Measurements from ENCODE around the gene ANHX.
"Not testable (repeated sequence)": the region's sequence is repeated elsewhere in the genome, so short reads cannot be mapped to it uniquely, and the experiment has no call there.

Gene ANHX

DNA sequence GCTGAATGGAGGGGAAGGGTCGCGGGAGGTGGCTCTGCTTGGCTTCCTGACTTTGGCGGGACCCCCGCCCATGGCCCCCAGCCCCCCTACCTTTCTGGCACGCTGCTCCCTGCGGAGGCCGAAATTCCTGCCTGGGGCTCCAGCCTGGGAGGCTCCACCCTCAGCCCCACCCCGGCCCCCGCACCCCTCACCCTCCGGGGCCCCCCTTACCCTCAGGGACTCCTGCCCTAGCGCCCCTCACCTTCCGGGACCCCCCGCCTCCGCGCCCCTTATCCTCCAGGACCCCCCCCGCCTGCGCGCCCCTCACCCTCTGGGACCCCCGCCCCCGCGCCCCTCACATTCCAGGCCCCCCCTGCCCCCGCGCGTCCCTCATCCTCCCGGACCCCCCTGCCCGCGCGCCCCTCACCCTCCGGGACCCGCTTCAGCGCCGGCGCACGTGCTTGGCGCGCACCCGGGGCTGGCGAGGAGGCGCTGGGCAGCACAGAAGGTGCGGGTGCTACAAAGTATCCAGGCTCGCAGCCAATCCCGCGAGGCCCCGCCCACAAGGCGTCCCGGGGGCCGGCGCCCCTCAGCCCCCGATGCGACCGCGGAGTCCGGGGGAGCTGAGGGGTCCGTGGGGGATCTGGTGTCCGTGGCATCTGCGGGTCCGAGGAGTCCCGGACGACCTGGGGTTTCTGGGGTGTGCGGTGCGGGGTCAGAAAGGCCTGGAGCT lies at the start of gene ANHX:
Gene ANHX (minus strand): TSS at position 477 of the 712 bp plus-strand sequence. CDS start 1,521 bp downstream, outside the sequence.
- H3K36me3 Mint-ChIP-seq (ENCODE audit: low read depth) = peaks cover 9% of the 10 kb centered on the region
- no peaks in the 10 kb centered on the region for H3K4me1 Mint-ChIP-seq
- no peak within 1 kb of the TSS for H3K27ac Mint-ChIP-seq
- H3K9me3 Mint-ChIP-seq = peaks cover 58% of the 10 kb centered on the region
- no peak within 1 kb of the TSS for H3K4me3 Mint-ChIP-seq
- H3K27me3 Mint-ChIP-seq (ENCODE audit: low read depth) = peaks cover 3% of the 10 kb centered on the region
- TF ChIP-seq, protein P1, sequence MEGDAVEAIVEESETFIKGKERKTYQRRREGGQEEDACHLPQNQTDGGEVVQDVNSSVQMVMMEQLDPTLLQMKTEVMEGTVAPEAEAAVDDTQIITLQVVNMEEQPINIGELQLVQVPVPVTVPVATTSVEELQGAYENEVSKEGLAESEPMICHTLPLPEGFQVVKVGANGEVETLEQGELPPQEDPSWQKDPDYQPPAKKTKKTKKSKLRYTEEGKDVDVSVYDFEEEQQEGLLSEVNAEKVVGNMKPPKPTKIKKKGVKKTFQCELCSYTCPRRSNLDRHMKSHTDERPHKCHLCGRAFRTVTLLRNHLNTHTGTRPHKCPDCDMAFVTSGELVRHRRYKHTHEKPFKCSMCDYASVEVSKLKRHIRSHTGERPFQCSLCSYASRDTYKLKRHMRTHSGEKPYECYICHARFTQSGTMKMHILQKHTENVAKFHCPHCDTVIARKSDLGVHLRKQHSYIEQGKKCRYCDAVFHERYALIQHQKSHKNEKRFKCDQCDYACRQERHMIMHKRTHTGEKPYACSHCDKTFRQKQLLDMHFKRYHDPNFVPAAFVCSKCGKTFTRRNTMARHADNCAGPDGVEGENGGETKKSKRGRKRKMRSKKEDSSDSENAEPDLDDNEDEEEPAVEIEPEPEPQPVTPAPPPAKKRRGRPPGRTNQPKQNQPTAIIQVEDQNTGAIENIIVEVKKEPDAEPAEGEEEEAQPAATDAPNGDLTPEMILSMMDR (IDR thresholded peaks at IDR 0.05; ENCODE audit: unreplicated experiment in 3 of 3) = no peak

DNA sequence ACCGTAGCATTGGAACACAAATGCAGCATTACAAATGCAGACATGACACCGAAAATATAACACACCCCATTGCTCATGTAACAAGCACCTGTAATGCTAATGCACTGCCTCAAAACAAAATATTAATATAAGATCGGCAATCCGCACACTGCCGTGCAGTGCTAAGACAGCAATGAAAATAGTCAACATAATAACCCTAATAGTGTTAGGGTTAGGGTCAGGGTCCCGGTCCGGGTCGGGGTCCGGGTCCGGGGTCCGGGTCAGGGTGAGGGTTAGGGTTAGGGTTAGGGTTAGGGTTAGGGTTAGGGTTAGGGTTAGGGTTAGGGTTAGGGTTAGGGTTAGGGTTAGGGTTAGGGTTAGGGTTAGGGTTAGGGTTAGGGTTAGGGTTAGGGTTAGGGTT lies 29.0 kb upstream of the ANHX start:
- H3K4me1 Mint-ChIP-seq; H3K36me3 Mint-ChIP-seq (ENCODE audit: low read depth); H3K27me3 Mint-ChIP-seq (ENCODE audit: low read depth); H3K27ac Mint-ChIP-seq; H3K4me3 Mint-ChIP-seq: not testable (repeated sequence)
- peaks cover 21% of the 10 kb centered on the region for H3K9me3 Mint-ChIP-seq

DNA sequence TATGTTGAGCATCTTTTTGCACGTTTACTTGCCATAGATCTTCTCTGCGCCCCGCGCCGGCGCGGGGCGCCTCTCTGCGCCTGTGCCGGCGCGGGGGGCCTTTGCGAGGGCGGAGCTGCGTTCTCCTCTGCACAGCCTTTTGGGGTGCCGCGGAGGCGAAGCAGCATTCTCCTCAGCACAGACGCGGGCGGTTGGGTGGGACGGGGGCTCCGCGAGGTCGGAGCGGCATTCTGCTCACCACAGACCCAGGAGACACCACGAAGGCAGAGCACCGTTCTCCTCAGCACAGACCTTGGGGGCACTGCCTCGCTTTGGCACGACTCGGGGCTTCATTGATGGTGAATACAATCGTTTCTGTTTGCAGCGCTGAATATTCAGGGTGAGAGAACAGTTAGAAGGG lies 28.5 kb upstream of the ANHX start:
- TF ChIP-seq, protein P1 (IDR thresholded peaks at IDR 0.05; ENCODE audit: unreplicated experiment in 3 of 3) = no peak
- Mint-ChIP-seq H3K27me3 (ENCODE audit: low read depth) (no peaks in the 10 kb centered on the region), H3K9me3 (peaks cover 22% of the 10 kb centered on the region), H3K4me3 (no peak overlapping the region), H3K27ac (no peak overlapping the region), H3K36me3 (ENCODE audit: low read depth) (no peaks in the 10 kb centered on the region), H3K4me1 (no peaks in the 10 kb centered on the region)

DNA sequence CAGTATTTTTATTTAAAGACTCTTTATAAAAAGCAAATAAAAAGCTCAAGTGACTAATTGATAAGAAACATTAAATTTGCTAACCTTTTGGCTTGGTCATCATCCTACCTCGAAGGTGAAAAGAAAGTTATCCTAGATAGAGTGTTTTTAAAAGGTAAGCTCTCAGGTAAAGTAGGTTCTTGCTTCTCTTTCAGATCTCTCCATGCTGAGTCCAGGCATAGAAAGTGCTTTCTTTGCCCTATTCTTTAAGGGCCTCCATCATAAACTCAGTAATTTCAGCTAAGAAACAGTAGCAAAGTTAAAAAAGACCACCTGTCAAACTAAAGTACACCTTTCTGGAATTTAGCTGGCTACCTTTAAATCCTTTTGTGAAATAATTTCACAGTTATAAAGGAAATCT lies 20.6 kb upstream of the ANHX start:
- no peaks in the 10 kb centered on the region for H3K27me3 Mint-ChIP-seq (ENCODE audit: low read depth)
- H3K4me1 Mint-ChIP-seq = no peaks in the 10 kb centered on the region
- TF ChIP-seq, protein P1 (IDR thresholded peaks at IDR 0.05; ENCODE audit: unreplicated experiment in 3 of 3) = no peak
- no peak overlapping the region for H3K4me3 Mint-ChIP-seq
- no peak overlapping the region for H3K27ac Mint-ChIP-seq
- H3K9me3 Mint-ChIP-seq = peaks cover 41% of the 10 kb centered on the region
- H3K36me3 Mint-ChIP-seq (ENCODE audit: low read depth) = no peaks in the 10 kb centered on the region

DNA sequence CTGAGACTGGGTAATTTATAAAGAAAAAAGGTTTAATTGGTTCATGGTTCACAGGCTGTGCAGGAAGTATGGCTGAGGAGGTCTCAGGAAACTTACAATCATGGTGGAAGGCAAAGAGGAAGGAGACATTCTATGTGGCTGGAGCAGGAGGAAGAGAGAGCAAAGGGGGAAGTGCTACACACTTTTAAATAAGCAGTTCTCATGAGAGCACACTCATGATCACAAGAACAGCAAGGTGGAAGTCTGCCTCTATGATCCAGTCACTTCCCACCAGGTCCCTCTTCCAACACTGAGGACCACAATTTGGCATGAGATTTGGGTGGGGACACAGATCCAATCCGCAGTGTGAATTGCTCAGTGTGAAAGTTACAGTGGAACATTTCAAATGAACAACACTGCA lies 20.2 kb upstream of the ANHX start:
- H3K9me3 Mint-ChIP-seq = peaks cover 42% of the 10 kb centered on the region
- H3K36me3 Mint-ChIP-seq (ENCODE audit: low read depth); H3K4me1 Mint-ChIP-seq; H3K4me3 Mint-ChIP-seq; H3K27ac Mint-ChIP-seq; H3K27me3 Mint-ChIP-seq (ENCODE audit: low read depth): not testable (repeated sequence)

DNA sequence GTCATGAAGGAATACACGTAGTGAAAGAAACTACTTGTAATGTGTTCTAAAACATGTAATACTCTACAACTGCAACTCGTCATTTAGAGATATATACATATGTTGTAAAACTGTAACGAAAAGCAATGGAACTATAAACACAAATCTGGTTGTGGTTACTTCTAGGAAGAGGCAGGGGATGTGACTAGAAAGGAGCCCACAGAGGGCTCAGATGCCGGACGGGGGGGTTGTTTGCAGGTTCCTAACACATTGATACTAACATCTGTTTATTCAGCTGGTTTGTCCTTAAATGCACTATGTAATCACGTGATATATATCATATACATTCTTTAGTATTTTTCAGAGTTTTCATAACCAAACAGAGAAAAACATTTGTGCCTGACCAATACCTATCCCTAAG lies 16.1 kb upstream of the ANHX start:
- no peak overlapping the region for H3K4me3 Mint-ChIP-seq

DNA sequence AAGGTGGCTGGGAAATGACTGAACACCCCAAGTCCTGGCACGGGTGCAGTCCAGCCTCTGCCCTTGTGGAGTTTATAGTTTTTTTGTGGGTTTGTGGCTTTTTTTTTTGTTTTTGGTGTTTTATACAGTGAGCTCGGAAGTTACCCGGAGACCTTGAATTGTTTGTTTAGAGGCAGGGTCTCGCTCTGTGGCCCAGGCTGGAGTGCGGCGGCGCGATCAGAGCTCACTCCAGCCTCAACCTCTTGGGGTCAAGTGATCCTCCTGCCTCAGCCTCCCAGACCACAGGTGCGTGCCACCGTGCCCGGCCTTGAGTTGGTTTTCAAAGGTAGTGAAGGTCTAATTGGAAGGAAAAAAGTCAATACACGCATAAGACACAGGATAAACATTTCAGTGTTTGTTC lies 879 bp upstream of the ANHX start:
- Mint-ChIP-seq H3K36me3 (ENCODE audit: low read depth) (peaks cover 9% of the 10 kb centered on the region), H3K4me1 (no peaks in the 10 kb centered on the region), H3K4me3 (no peak overlapping the region), H3K9me3 (peaks cover 60% of the 10 kb centered on the region), H3K27ac (no peak overlapping the region), H3K27me3 (ENCODE audit: low read depth) (peaks cover 3% of the 10 kb centered on the region)
- TF ChIP-seq, protein P1 (IDR thresholded peaks at IDR 0.05; ENCODE audit: unreplicated experiment in 3 of 3) = no peak

More for the DNA sequence above, 16.1 kb upstream of the ANHX start:
- TF ChIP-seq, protein P1 (IDR thresholded peaks at IDR 0.05; ENCODE audit: unreplicated experiment in 3 of 3) = no peak
- H3K27ac Mint-ChIP-seq = no peak overlapping the region
- H3K36me3 Mint-ChIP-seq (ENCODE audit: low read depth) = no peaks in the 10 kb centered on the region
- H3K9me3 Mint-ChIP-seq = peaks cover 57% of the 10 kb centered on the region
- H3K4me1 Mint-ChIP-seq = no peaks in the 10 kb centered on the region
- no peaks in the 10 kb centered on the region for H3K27me3 Mint-ChIP-seq (ENCODE audit: low read depth)
